Neural progenitor cell (in vitro differentiated cells): Measurements from ENCODE around the gene DNAH3.

Source experiments
- EZH2 ChIP-seq: fragments of 200-600 bp; sonication (generic); IDR thresholded peaks from 2 replicates; pipeline ENCODE4 v1.6.1; 2017; ENCODE audit warnings: antibody characterized with exemption, mild to moderate bottlenecking, moderate library complexity
- EZH2phosphoT487 ChIP-seq: fragments of 200-600 bp; sonication (generic); IDR thresholded peaks from 2 replicates; pipeline ENCODE4 v1.6.1; 2017; ENCODE audit warnings: antibody characterized with exemption
- TF ChIP-seq, protein P1 (sequence below): fragments of 200-600 bp; sonication (generic); IDR thresholded peaks from 2 replicates; pipeline ENCODE4 v1.5.1; 2017; ENCODE audit warnings: antibody characterized with exemption, mild to moderate bottlenecking

GRCh38 chr16:21126518-21126917 lies 24.1 kb downstream of the DNAH3 start:
- TF ChIP-seq EZH2phosphoT487 (no peak), EZH2 (no peak)
- TF ChIP-seq, protein P1, sequence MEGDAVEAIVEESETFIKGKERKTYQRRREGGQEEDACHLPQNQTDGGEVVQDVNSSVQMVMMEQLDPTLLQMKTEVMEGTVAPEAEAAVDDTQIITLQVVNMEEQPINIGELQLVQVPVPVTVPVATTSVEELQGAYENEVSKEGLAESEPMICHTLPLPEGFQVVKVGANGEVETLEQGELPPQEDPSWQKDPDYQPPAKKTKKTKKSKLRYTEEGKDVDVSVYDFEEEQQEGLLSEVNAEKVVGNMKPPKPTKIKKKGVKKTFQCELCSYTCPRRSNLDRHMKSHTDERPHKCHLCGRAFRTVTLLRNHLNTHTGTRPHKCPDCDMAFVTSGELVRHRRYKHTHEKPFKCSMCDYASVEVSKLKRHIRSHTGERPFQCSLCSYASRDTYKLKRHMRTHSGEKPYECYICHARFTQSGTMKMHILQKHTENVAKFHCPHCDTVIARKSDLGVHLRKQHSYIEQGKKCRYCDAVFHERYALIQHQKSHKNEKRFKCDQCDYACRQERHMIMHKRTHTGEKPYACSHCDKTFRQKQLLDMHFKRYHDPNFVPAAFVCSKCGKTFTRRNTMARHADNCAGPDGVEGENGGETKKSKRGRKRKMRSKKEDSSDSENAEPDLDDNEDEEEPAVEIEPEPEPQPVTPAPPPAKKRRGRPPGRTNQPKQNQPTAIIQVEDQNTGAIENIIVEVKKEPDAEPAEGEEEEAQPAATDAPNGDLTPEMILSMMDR = no peak
